Iris pigment epithelial cell (primary cell): ENCODE measurements around the gene SLCO4A1.

Source experiments
- DNase-seq: peaks from one replicate; pipeline ENCODE4 v3.0.0-alpha.2; 2011; ENCODE audit warnings: low read depth

SLCO4A1 gene

DNA sequence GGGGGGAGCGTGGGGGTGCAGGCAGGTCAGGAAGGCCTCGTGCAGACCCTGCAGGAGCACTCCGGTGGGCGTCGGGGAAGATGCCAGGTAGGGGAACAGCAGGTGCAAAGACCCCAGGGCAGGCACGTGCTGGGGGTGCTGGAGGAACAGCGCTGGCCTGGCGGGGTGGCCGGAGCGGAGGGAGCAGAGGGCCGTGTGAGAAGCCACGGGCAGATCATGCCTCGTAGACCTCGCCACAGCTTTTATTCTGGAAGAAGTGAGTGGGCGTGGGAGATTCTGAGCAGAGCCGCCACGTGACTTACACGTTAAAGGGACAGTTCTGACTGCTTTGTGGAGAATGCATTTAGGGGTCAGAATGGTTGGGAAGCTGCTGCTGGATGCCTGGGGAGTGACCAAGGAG is 75.6 kb downstream of the SLCO4A1 start:
- no peak for DNase-seq

DNA sequence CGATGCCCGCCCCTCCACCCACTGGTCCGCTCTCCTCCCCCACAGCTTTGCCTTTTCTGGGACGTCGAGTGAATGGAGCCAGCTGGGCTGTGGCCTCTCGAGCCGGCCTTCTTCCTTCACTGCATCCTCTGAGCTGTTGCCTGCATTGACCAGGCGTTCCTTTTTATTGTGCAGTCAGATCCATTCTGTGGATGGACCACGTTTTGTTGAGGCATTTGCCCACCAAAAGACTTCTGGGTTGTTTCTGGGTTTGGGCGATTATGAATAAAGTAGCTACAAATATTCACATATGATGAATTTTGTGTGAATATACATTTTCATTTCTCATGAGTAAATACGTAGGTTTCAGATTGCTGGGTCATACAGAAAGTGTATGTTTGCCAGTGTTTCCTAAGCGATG is 76.2 kb downstream of the SLCO4A1 start:
- no peak for DNase-seq

DNA sequence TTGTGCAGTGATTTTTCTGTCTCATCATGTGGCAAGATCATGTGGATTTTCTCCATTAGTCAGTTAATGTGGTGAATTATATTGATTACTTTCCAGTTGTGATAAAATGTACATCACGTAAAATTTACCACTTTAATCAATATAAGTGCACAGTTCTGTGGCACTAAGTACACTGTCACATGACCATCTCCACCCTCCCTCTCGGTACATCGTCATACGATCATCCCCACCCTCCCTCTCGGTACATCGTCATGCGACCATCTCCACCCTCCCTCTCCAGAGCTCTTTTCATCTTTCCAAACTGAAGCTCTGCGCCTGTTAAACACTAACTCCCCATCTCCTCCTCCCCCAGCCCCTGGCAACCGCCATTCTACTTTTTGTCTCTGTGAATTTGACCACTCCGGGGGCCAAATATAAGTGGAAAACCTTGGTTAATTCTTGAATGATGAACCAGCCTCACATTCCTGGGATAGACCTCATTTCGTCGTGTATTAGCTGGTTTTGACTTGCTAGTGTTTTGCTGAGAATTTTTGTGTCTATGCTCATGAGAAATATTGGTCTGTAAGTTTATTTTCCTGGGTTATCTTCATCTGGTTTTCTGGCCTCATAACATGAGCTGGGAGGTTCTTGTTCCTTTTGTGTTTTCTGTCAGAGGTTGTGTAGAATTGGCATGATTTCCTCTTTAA is 77.1 kb downstream of the SLCO4A1 start:
- no peak for DNase-seq
